Keratinocyte (primary cell): ENCODE data around the gene QSOX1.

ENCODE experiments used
- EZH2 ChIP-seq: IDR thresholded peaks from one replicate; pipeline ENCODE4 v1.6.1; 2012; ENCODE audit warnings: inconsistent platforms, mild to moderate bottlenecking, low read length, moderate library complexity
- TF ChIP-seq, protein P1 (sequence below), 3 experiments: IDR thresholded peaks in 1 of 3; conservative IDR thresholded peaks in 1 of 3; optimal IDR thresholded peaks in 1 of 3; 2 replicates in 2 of 3; 3 replicates in 1 of 3; pipeline versions ENCODE3 to v1.5.1; 2011; ENCODE audit warnings: low read length in 3 of 3, mild to moderate bottlenecking in 3 of 3, moderate library complexity in 2 of 3, control low read depth in 1 of 3, inconsistent platforms in 1 of 3; ENCODE audit not compliant: insufficient read depth in 2 of 3; ENCODE audit errors: extremely low read depth in 1 of 3

DNA sequence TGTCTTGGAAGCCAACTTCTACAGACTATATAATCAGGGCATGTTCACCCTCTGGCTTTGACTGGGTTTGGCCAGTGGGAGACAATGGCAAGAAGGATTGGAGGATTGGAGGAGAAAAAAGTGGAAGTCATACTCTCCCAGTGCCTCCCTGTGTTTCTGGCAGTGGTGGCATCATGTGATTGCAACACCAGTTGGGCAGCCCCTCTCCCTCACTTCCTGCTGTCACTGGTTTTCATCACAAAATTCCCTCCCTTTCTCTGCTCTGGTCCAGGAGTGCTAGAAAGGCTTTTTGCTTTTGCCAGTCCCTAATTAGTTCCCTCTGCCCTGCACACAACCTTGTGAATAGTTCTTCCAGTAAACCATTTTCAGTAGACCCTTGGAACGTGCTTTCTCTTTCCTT lies 3.7 kb upstream of the QSOX1 start:
- TF ChIP-seq, protein P1, sequence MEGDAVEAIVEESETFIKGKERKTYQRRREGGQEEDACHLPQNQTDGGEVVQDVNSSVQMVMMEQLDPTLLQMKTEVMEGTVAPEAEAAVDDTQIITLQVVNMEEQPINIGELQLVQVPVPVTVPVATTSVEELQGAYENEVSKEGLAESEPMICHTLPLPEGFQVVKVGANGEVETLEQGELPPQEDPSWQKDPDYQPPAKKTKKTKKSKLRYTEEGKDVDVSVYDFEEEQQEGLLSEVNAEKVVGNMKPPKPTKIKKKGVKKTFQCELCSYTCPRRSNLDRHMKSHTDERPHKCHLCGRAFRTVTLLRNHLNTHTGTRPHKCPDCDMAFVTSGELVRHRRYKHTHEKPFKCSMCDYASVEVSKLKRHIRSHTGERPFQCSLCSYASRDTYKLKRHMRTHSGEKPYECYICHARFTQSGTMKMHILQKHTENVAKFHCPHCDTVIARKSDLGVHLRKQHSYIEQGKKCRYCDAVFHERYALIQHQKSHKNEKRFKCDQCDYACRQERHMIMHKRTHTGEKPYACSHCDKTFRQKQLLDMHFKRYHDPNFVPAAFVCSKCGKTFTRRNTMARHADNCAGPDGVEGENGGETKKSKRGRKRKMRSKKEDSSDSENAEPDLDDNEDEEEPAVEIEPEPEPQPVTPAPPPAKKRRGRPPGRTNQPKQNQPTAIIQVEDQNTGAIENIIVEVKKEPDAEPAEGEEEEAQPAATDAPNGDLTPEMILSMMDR (optimal IDR thresholded peaks at IDR 0.05 in 1 of 3, IDR thresholded peaks at IDR 0.05 in 1 of 3, conservative IDR thresholded peaks at IDR 0.05 in 1 of 3; ENCODE audit: extremely low read depth in 1 of 3, insufficient read depth in 2 of 3, low read length in 3 of 3), result no peak
- no peak for TF ChIP-seq EZH2
